ENCODE data around the gene RPL41. TPM values are rescaled to one million over a fixed set of nuclear protein-coding genes. Genes with fewer than 3 reads are reported as not detected.
"Not testable (repeated sequence)": the region's sequence is repeated elsewhere in the genome, so short reads cannot be mapped to it uniquely, and the experiment has no call there.

Gene RPL41
- total RNA-seq, result 1,000 to 10,000 TPM; 2,363 to 2,700 TPM

GRCh38 chr12:56116267-56117081, at the start of gene RPL41:
Gene RPL41, plus strand, starts transcription at chr12:56116633.
- peak within 1 kb of the TSS; percentile 99 for H3K4me3 Mint-ChIP-seq
- peaks cover 30% of the 10 kb centered on the region for H3K36me3 Mint-ChIP-seq
- H3K4me1 Mint-ChIP-seq (ENCODE audit: low read depth in 2 of 2), result peaks cover 22 to 36% of the 10 kb centered on the region in 2 donors
- peak within 1 kb of the TSS; percentile 93 to 97 for H3K27ac Mint-ChIP-seq
- DNase-seq (ENCODE audit: low spot score), result peak; percentile 93
- ATAC-seq, result peak; percentile 66 to 81
- H3K9me3 Mint-ChIP-seq, result no peaks in the 10 kb centered on the region
- no peaks in the 10 kb centered on the region for H3K27me3 Mint-ChIP-seq

GRCh38 chr12:56071648-56072047, 44.8 kb upstream of the RPL41 start:
- H3K27ac Mint-ChIP-seq, result no peak overlapping the region
- ATAC-seq (no peak), DNase-seq (ENCODE audit: low spot score) (no peak)
- no peaks in the 10 kb centered on the region for H3K9me3 Mint-ChIP-seq
- no peaks in the 10 kb centered on the region for H3K36me3 Mint-ChIP-seq
- no peaks in the 10 kb centered on the region for H3K27me3 Mint-ChIP-seq
- H3K4me3 Mint-ChIP-seq, result no peak overlapping the region
- H3K4me1 Mint-ChIP-seq (ENCODE audit: low read depth in 2 of 2), result no peaks in the 10 kb centered on the region

GRCh38 chr12:56074396-56074795, 42.0 kb upstream of the RPL41 start:
- no peaks in the 10 kb centered on the region for H3K9me3 Mint-ChIP-seq
- no peak overlapping the region for H3K4me3 Mint-ChIP-seq
- H3K4me1 Mint-ChIP-seq (ENCODE audit: low read depth in 2 of 2), result peaks cover 0 to 3% of the 10 kb centered on the region in 2 donors
- H3K27ac Mint-ChIP-seq, result no peak overlapping the region
- H3K27me3 Mint-ChIP-seq, result no peaks in the 10 kb centered on the region
- DNase-seq (ENCODE audit: low spot score) (no peak), ATAC-seq (no peak)
- H3K36me3 Mint-ChIP-seq, result no peaks in the 10 kb centered on the region

- not testable (repeated sequence) for H3K27me3 Mint-ChIP-seq; H3K4me3 Mint-ChIP-seq; H3K36me3 Mint-ChIP-seq; H3K9me3 Mint-ChIP-seq; H3K4me1 Mint-ChIP-seq (ENCODE audit: low read depth in 2 of 2); H3K27ac Mint-ChIP-seq; ATAC-seq; DNase-seq (ENCODE audit: low spot score)
These were observed 38.5 kb upstream of the RPL41 start for GRCh38 chr12:56077966-56078365.

- Mint-ChIP-seq H3K4me3 (peak overlapping the region; percentile 77), H3K27me3 (peaks cover 6 to 7% of the 10 kb centered on the region in 2 donors), H3K36me3 (no peaks in the 10 kb centered on the region), H3K4me1 (ENCODE audit: low read depth in 2 of 2) (peaks cover 0 to 6% of the 10 kb centered on the region in 2 donors), H3K9me3 (no peaks in the 10 kb centered on the region), H3K27ac (no peak overlapping the region)
- no peak for DNase-seq (ENCODE audit: low spot score)
- no peak for ATAC-seq
These were observed 38.0 kb upstream of the RPL41 start for GRCh38 chr12:56078427-56078826.

GRCh38 chr12:56078931-56079722, 37.3 kb upstream of the RPL41 start:
- Mint-ChIP-seq H3K4me3 (peak overlapping the region; percentile 77), H3K4me1 (ENCODE audit: low read depth in 2 of 2) (peaks cover 0 to 6% of the 10 kb centered on the region in 2 donors), H3K27ac (no peak overlapping the region), H3K36me3 (no peaks in the 10 kb centered on the region), H3K27me3 (peaks cover 7 to 9% of the 10 kb centered on the region in 2 donors), H3K9me3 (no peaks in the 10 kb centered on the region)
- peak; percentile 71 for DNase-seq (ENCODE audit: low spot score)
- peak; percentile 75 to 78 for ATAC-seq

- Mint-ChIP-seq H3K36me3 (no peaks in the 10 kb centered on the region), H3K9me3 (no peaks in the 10 kb centered on the region), H3K4me1 (ENCODE audit: low read depth in 2 of 2) (peaks cover 0 to 6% of the 10 kb centered on the region in 2 donors), H3K27me3 (peaks cover 7 to 9% of the 10 kb centered on the region in 2 donors), H3K4me3 (peak within 1 kb of the TSS; percentile 77), H3K27ac (no peak within 1 kb of the TSS)
- ATAC-seq (peak; percentile 90 to 93), DNase-seq (ENCODE audit: low spot score) (peak; percentile 82)
These were observed 36.5 kb upstream of the RPL41 start, which contains the start of gene ERBB3 for GRCh38 chr12:56079723-56080555. Gene ERBB3, plus strand, starts transcription at chr12:56080165. Its CDS starts 136 bp downstream, at chr12:56080301.

- Mint-ChIP-seq H3K4me1 (ENCODE audit: low read depth in 2 of 2) (peaks cover 0 to 6% of the 10 kb centered on the region in 2 donors), H3K4me3 (peak overlapping the region; percentile 62), H3K27ac (no peak overlapping the region), H3K27me3 (peaks cover 7 to 9% of the 10 kb centered on the region in 2 donors), H3K9me3 (no peaks in the 10 kb centered on the region), H3K36me3 (no peaks in the 10 kb centered on the region)
- ATAC-seq (no peak), DNase-seq (ENCODE audit: low spot score) (no peak)
These were observed 35.8 kb upstream of the RPL41 start for GRCh38 chr12:56080556-56081138.

- H3K4me1 Mint-ChIP-seq (ENCODE audit: low read depth in 2 of 2), result peaks cover 0 to 6% of the 10 kb centered on the region in 2 donors
- H3K9me3 Mint-ChIP-seq, result no peaks in the 10 kb centered on the region
- ATAC-seq (no peak), DNase-seq (ENCODE audit: low spot score) (no peak)
- H3K4me3 Mint-ChIP-seq, result peak overlapping the region; percentile 62
- no peaks in the 10 kb centered on the region for H3K36me3 Mint-ChIP-seq
- H3K27ac Mint-ChIP-seq, result no peak overlapping the region
- H3K27me3 Mint-ChIP-seq, result peaks cover 7 to 9% of the 10 kb centered on the region in 2 donors
These were observed 34.8 kb upstream of the RPL41 start for GRCh38 chr12:56081393-56082347.

- Mint-ChIP-seq H3K4me1 (ENCODE audit: low read depth in 2 of 2) (peaks cover 0 to 6% of the 10 kb centered on the region in 2 donors), H3K4me3 (no peak overlapping the region), H3K36me3 (no peaks in the 10 kb centered on the region), H3K9me3 (no peaks in the 10 kb centered on the region), H3K27me3 (peaks cover 7 to 9% of the 10 kb centered on the region in 2 donors), H3K27ac (no peak overlapping the region)
- no peak for ATAC-seq
- DNase-seq (ENCODE audit: low spot score), result no peak
These were observed 34.1 kb upstream of the RPL41 start for GRCh38 chr12:56082382-56082781.

- no peaks in the 10 kb centered on the region for H3K9me3 Mint-ChIP-seq
- peaks cover 7 to 9% of the 10 kb centered on the region in 2 donors for H3K27me3 Mint-ChIP-seq
- ATAC-seq (no peak), DNase-seq (ENCODE audit: low spot score) (no peak)
- H3K4me3 Mint-ChIP-seq, result no peak overlapping the region
- H3K36me3 Mint-ChIP-seq, result no peaks in the 10 kb centered on the region
- peaks cover 0 to 6% of the 10 kb centered on the region in 2 donors for H3K4me1 Mint-ChIP-seq (ENCODE audit: low read depth in 2 of 2)
- H3K27ac Mint-ChIP-seq, result no peak overlapping the region
These were observed 33.5 kb upstream of the RPL41 start for GRCh38 chr12:56082967-56083366.

- DNase-seq (ENCODE audit: low spot score) (no peak), ATAC-seq (peak in 1 of 2 donors; percentile 6)
- Mint-ChIP-seq H3K9me3 (no peaks in the 10 kb centered on the region), H3K27me3 (peaks cover 7 to 9% of the 10 kb centered on the region in 2 donors), H3K36me3 (no peaks in the 10 kb centered on the region), H3K27ac (no peak overlapping the region), H3K4me1 (ENCODE audit: low read depth in 2 of 2) (peaks cover 0 to under 1% of the 10 kb centered on the region in 2 donors), H3K4me3 (no peak overlapping the region)
These were observed 31.4 kb upstream of the RPL41 start for GRCh38 chr12:56084958-56085543.

Measured in natural killer cell treated with Interleukin-12 subunit alpha and Interleukin-12 subunit beta and Interleukin-15 and Interleukin-18, amount 100 ng/mL, for 72 hours (primary cell).